HG02759 (cell line): ENCODE measurements around the gene CCDC137.
A peak's percentile ranks its signal among the peaks of the same experiment; 100 is the strongest.
"Not testable (repeated sequence)": the region's sequence is repeated elsewhere in the genome, so short reads cannot be mapped to it uniquely, and the experiment has no call there.

Source experiments
- ATAC-seq: cut with Tn5 transposase; IDR thresholded peaks from one replicate; pipeline ENCODE4 v1.9.1; 2021; ENCODE audit warnings: mild to moderate bottlenecking, moderate library complexity; ENCODE audit not compliant: unreplicated experiment

Gene CCDC137, protein sequence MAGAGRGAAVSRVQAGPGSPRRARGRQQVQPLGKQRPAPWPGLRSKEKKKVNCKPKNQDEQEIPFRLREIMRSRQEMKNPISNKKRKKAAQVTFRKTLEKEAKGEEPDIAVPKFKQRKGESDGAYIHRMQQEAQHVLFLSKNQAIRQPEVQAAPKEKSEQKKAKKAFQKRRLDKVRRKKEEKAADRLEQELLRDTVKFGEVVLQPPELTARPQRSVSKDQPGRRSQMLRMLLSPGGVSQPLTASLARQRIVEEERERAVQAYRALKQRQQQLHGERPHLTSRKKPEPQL

DNA sequence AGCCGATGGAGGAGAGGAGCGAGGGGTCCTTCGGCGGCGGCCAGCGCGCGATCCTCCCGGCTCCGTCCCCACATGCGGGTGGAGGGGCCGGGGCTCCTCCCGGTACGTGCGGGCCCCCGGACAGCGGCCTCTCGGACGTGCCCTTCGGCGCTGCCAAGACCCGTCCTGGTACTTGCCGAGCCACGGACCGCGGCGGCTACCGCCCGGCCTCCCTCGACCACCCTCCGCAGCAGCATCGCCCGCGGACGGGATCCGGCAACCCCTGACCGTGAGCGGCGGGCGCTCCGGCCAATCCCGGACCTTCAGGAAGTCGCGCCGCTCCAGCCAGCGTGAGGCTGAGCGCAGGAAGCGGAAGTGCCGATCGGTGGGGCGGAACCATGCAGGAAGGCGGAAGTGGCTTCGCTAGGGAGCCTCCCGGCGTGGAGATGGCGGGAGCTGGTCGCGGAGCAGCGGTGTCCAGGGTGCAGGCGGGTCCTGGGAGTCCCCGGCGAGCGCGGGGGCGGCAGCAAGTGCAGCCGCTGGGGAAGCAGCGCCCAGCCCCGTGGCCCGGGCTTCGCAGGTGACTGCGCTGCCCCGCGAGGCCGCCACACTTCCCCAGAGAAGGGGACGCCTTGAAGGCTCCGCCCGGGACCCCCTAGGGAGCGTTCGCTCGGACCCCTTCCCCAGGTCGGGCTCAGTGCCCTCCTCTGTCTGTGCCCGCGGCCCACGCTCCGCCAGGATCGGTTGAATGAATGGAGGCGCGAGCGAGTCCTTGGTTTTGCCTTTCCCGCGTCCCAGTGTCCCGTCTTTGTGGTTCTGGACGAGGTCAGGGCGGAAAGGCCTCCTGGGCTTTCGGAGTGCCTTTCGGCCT lies at the start of gene CCDC137, which contains the start of gene OXLD1:
CCDC137 (plus strand) TSS at position 396 of the 850 bp plus-strand sequence; CDS start at position 426, 30 bp downstream.
OXLD1 (minus strand) TSS at position 264 of the 850 bp plus-strand sequence; CDS start at position 236, 28 bp downstream.
- ATAC-seq: peak; percentile 94

GRCh38 chr17:81616877-81617276 lies 49.7 kb upstream of the CCDC137 start:
- no peak for ATAC-seq

- ATAC-seq: not testable (repeated sequence)
These were observed 48.2 kb upstream of the CCDC137 start for GRCh38 chr17:81618307-81618706.

DNA sequence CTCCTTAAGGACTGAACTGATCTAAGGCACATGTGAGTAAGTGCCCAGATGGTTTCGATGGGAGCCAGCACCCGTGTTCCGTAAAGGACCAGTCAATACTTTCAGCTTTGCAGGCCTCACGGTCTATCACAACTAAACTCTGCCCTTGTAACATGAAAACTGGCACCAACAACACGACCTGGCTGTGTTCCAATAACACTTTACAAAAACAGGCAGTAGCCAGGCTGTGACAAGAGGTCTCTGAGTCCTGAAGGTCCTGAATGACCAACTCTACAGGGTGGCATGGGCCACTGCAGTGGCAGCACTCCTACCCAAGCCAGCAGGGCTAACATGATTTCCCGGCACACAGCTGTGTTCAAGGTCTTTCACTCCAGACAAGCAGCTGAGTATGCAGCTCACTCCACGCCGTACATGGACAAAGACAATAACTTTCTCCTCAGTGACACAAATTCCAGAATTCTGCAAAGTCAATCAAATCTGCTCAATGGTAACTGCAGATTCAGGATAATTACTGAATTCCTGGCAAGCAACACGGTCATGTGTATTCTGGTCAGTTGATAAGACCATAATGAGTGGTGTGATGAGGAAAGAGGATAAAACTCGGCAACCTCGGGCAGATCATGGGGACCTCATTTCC lies 44.9 kb upstream of the CCDC137 start:
- no peak for ATAC-seq

GRCh38 chr17:81630274-81630673 lies 36.3 kb upstream of the CCDC137 start:
- no peak for ATAC-seq

DNA sequence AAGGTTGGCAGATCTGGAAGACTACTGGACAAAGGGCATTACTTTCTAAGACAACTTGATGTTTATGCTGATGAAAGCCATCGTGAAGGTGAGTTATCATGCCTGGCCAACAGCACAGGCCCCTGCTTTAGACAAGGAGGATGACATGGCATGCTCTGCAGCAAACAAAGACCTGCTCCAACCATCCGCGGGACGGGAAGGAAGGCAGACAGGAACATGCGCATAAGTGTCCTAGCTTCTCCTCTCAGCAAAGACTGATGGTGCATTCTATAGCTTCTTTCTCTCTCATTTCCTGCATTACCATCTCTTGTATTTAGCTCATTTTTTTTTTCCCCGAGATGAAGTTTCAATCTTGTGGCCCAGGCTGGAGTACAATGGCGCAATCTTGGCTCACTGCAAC lies 35.1 kb upstream of the CCDC137 start:
- ATAC-seq: no peak

GRCh38 chr17:81635431-81635830 lies 31.1 kb upstream of the CCDC137 start:
- ATAC-seq: no peak

- no peak for ATAC-seq
These were observed 30.5 kb upstream of the CCDC137 start for GRCh38 chr17:81635973-81636504.

GRCh38 chr17:81636505-81637288 lies 29.8 kb upstream of the CCDC137 start, which contains the start of the genes NPLOC4 and TSPAN10:
NPLOC4 (minus strand) TSS chr17:81637112; CDS start chr17:81636930, 182 bp downstream.
TSPAN10 (plus strand) TSS chr17:81637196; CDS start chr17:81642413, 5,217 bp downstream.
- ATAC-seq: peak; percentile 83

DNA sequence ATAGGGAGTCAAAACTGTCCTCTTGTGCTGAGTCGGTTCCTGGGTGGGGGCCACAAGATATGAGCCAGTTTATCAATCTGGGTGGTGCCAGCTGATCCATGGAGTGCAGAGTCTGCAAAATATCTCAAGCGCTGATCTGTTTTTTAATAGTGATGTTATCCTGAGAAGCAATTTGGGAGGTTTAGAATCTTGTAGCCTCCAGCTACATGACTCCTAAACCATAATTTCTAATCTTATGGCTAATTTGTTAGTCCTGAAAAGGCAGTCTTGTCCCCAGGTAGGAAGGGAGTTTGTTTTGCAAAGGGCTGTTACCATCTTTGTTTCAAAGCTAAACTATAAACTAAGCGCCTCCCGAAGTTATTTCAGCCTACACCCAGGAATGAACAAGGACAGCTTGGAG lies 27.9 kb upstream of the CCDC137 start:
- no peak for ATAC-seq

DNA sequence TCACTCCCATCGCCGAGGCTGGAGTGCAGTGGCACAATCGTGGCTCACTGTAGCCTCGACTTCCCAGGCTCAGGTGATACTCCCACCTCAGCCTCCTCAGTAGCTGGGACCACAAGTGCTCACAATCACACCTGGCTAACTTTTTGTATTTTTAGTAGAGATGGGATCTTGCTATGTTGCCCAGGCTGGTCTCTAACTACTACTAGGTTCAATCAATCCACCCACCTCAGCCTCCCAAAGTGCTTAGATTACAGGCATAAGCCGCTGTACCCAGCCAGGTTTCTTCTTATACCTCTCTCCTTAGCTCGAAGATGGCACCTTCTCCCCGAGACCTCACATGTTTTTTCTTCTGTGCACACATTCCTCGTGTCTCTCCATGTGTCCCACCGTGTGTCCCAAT lies 26.5 kb upstream of the CCDC137 start:
- ATAC-seq: no peak

- no peak for ATAC-seq
These were observed 24.6 kb upstream of the CCDC137 start for GRCh38 chr17:81641825-81642489.

DNA sequence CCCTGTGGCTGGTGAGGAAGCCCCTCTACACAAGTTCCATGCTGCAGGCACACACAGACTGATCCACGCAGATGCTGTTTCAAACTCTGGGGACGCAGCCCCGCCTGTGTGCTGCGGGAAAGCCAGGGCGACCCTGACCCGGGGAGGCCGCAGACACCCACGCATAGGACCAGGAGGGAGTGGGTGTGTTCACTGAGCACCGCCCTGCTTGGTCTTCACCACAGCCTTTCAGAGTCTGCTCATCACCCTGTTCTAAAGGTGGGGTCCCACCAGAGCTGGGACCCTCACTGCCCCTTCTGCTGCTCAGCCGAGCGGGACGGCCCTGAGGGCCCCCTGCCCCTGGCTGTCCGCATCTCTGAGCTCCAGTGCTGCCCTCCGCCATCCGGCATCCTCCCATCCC lies 22.0 kb upstream of the CCDC137 start:
- ATAC-seq: no peak

- ATAC-seq: no peak
These were observed 21.3 kb upstream of the CCDC137 start for GRCh38 chr17:81644976-81645952.

DNA sequence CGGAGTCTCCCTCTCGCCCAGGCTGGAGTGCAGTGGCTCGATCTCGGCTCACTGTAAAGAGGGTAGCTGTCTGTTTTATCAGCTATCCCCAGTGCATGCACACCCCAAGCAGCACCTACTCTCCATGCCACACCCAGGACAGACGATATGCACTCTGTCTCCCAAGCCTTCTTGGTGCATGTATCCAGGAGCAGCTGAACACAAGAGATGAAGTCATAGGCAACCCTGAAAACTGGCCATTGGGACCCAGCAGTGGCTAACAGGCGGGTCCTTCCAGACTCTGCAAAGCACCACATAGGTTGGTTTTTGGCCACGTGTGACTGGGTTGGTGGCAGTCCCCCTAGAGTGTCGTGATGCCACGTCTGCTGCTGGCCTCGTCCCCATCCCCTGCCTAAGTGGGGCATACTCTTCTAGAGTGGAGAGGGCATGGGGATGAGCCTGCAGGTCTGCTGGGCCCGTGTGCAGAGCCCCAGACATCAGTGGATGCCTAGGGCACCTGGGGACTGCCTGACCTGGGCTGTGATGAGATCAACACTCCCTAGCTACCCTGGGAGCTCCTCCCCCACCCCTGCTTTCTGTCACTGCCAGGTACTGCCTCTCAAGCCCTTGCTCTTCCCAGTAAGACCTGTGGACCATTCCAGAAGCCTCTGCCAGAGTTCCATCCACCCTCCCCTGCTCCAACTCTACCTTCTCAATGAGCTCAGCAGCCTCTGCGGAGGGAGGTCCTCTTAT lies 19.5 kb upstream of the CCDC137 start:
- no peak for ATAC-seq

GRCh38 chr17:81647640-81648012 lies 18.9 kb upstream of the CCDC137 start:
- no peak for ATAC-seq

DNA sequence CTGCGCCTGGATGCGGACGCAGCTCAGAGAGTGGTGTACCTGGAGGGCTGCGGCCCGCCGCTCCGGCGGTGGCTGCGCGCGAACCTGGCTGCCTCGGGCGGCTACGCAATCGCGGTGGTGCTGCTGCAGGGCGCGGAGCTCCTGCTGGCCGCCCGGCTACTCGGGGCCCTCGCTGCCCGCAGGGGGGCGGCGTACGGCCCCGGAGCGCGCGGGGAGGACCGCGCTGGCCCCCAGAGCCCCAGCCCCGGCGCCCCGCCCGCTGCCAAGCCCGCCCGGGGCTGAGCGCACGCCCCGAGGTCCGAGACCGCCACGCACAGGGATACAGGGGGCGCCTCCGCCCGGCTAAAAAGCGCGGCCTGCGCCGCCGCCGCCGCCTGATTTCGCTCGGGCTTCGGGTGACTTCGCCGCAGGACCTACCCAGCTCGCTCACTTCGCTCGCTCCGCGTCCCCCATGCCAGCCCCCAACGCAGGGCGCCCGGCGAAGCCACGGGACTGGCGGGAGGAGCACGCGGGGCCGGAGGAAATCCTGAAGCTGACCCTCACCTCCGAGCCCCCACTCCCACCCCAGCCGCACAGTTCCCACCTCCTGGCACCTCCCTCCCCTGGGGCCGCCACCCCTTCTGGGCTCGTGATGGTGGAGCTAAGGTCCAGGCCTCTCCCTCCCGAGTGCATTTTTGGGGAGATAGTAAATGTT lies 18.4 kb upstream of the CCDC137 start:
- no peak for ATAC-seq
